Common myeloid progenitor, CD34-positive (primary cell): ENCODE data around the gene CIT.
A peak's percentile ranks its signal among the peaks of the same experiment; 100 is the strongest.

Experiments
- CTCF ChIA-PET: fragments of 350-600 bp; sonication (Branson Sonifier 250); formaldehyde crosslinking; loops from one replicate; lab custom pipeline; 2021; ENCODE audit warnings: antibody characterized with exemption; lab: Charles Lee
- POLR2A ChIA-PET: fragments of 350-600 bp; sonication (Branson Sonifier 250); formaldehyde crosslinking; loops from one replicate; lab custom pipeline; 2021; ENCODE audit warnings: antibody characterized with exemption; lab: Charles Lee
- DNase-seq, 3 donors: peaks; one replicate each; pipeline versions ENCODE4 v3.0.0 to v3.0.0-alpha.2; 2013
- H3K27ac ChIP-seq, 2 experiments: 1 replicate in 1 of 2; 2 replicates in 1 of 2; pipeline ENCODE4 v1.7.0; 2013; ENCODE audit warnings: inconsistent platforms in 2 of 2, low read length in 2 of 2, mild to moderate bottlenecking in 2 of 2, low read depth in 1 of 2, moderate library complexity in 1 of 2; ENCODE audit not compliant: severe bottlenecking in 2 of 2, insufficient read depth in 1 of 2, poor library complexity in 1 of 2
- H3K27me3 ChIP-seq, 5 experiments: replicated peaks in 2 of 5; 1 replicate in 3 of 5; 2 replicates in 2 of 5; pipeline versions ENCODE4 v1.6.1 to v1.7.0; 2013; ENCODE audit warnings: low read length in 4 of 5, mild to moderate bottlenecking in 2 of 5, moderate library complexity in 2 of 5, inconsistent platforms in 1 of 5; ENCODE audit not compliant: insufficient read depth in 5 of 5, control insufficient read depth in 4 of 5
- H3K36me3 ChIP-seq, 4 experiments: 1 replicate in 2 of 4; 2 replicates in 2 of 4; pipeline versions ENCODE4 v1.6.1 to v1.7.0; 2013; ENCODE audit warnings: low read length in 3 of 4, control low read depth in 1 of 4, mild to moderate bottlenecking in 1 of 4; ENCODE audit not compliant: control insufficient read depth in 4 of 4, insufficient read depth in 4 of 4
- H3K4me1 ChIP-seq, 4 experiments: 1 replicate in 3 of 4; 2 replicates in 1 of 4; pipeline versions ENCODE4 v1.6.1 to v1.7.1; 2013; ENCODE audit warnings: low read length in 3 of 4, mild to moderate bottlenecking in 3 of 4, control low read depth in 1 of 4, inconsistent platforms in 1 of 4, moderate library complexity in 1 of 4; ENCODE audit not compliant: control insufficient read depth in 4 of 4, insufficient read depth in 4 of 4; ENCODE audit errors: control extremely low read depth in 1 of 4
- H3K4me3 ChIP-seq, 7 experiments: 1 replicate in 4 of 7; 2 replicates in 3 of 7; pipeline versions ENCODE4 v1.5.1 to v1.7.0; 2013; ENCODE audit warnings: mild to moderate bottlenecking in 7 of 7, low read length in 6 of 7, moderate library complexity in 6 of 7, inconsistent platforms in 2 of 7, low read depth in 2 of 7, control low read depth in 1 of 7; ENCODE audit not compliant: insufficient read depth in 4 of 7, control insufficient read depth in 1 of 7; ENCODE audit errors: extremely low read depth in 1 of 7
- H3K9me3 ChIP-seq, 5 experiments: 1 replicate in 4 of 5; 2 replicates in 1 of 5; pipeline versions ENCODE4 v1.6.1 to v1.7.1; 2013; ENCODE audit warnings: low read length in 4 of 5, mild to moderate bottlenecking in 2 of 5, inconsistent platforms in 1 of 5, low read depth in 1 of 5, moderate library complexity in 1 of 5; ENCODE audit not compliant: control insufficient read depth in 4 of 5, insufficient read depth in 2 of 5; ENCODE audit errors: control extremely low read depth in 1 of 5
- WGBS: methylation state at CpG from one replicate; pipeline ENCODE4 v1.1.5; 2013; ENCODE audit not compliant: insufficient coverage; 5-methylcytosine and 5-hydroxymethylcytosine counted together

The CIT gene

GRCh38 chr12:119682639-119683252, 194.4 kb downstream of the CIT start:
- Histone ChIP-seq H3K4me1 (peaks cover 4 to 5% (median 4%) of the 10 kb centered on the region in 4 experiments), H3K4me3 (no peak overlapping the region), H3K27ac (peak overlapping the region in 1 of 2 experiments; percentile 70), H3K36me3 (peaks cover 16 to 73% (median 42%) of the 10 kb centered on the region in 4 experiments), H3K9me3 (no peaks in the 10 kb centered on the region), H3K27me3 (no peaks in the 10 kb centered on the region)
- DNase-seq, result peak in 2 of 3 donors; percentile 44 to 53
- ChIA-PET POLR2A (no interaction called here), CTCF (interaction anchor here (0.9 to 2.0 kb wide), 4 partner anchors 9 to 18 kb away, joined by 3 to 7 read pairs (median 4); no protein-coding TSS in a partner anchor)
- 43% methylated on average over 2 of the region's 3 CpGs for WGBS

GRCh38 chr12:119681728-119682638, 195.1 kb downstream of the CIT start:
- CTCF ChIA-PET, result interaction anchor here (0.9 to 2.0 kb wide), 7 partner anchors 8 to 17 kb away, joined by 3 to 7 read pairs (median 3); partner anchors contain the start of gene PRKAB1
- Histone ChIP-seq H3K27ac (peak overlapping the region in 1 of 2 experiments; percentile 70), H3K4me1 (peaks cover 4 to 5% (median 4%) of the 10 kb centered on the region in 4 experiments), H3K36me3 (peaks cover 16 to 73% (median 45%) of the 10 kb centered on the region in 4 experiments), H3K9me3 (no peaks in the 10 kb centered on the region), H3K4me3 (no peak overlapping the region), H3K27me3 (no peaks in the 10 kb centered on the region)
- POLR2A ChIA-PET, result no interaction called here
- no peak for DNase-seq
- WGBS, result 98% methylated on average over 7 of the region's 9 CpGs

GRCh38 chr12:119681111-119681510, 196.0 kb downstream of the CIT start:
- no peak overlapping the region for H3K4me3 ChIP-seq
- 96% methylated on average over 6 of the region's 8 CpGs for WGBS
- peaks cover 4 to 5% (median 4%) of the 10 kb centered on the region in 4 experiments for H3K4me1 ChIP-seq
- ChIA-PET POLR2A (no interaction called here), CTCF (interaction anchor here (0.9 to 2.0 kb wide), 6 partner anchors 8 to 19 kb away, joined by 3 to 7 read pairs (median 4); partner anchors contain the start of gene PRKAB1)
- no peaks in the 10 kb centered on the region for H3K27me3 ChIP-seq
- peaks cover 19 to 74% (median 49%) of the 10 kb centered on the region in 4 experiments for H3K36me3 ChIP-seq
- no peaks in the 10 kb centered on the region for H3K9me3 ChIP-seq
- DNase-seq, result no peak
- H3K27ac ChIP-seq, result no peak overlapping the region

GRCh38 chr12:119679490-119679889, 197.6 kb downstream of the CIT start:
- no peak for DNase-seq
- WGBS, result 92% methylated on average over 10 of the region's 10 CpGs
- H3K4me3 ChIP-seq, result no peak overlapping the region
- H3K4me1 ChIP-seq, result peaks cover 4 to 8% (median 5%) of the 10 kb centered on the region in 4 experiments
- no peaks in the 10 kb centered on the region for H3K9me3 ChIP-seq
- peaks cover 22 to 80% (median 62%) of the 10 kb centered on the region in 4 experiments for H3K36me3 ChIP-seq
- ChIA-PET POLR2A (no interaction called here), CTCF (interaction anchor here (1.2 kb wide), 1 partner anchor 14 kb away, joined by 4 read pairs; no protein-coding TSS in a partner anchor)
- H3K27ac ChIP-seq, result no peak overlapping the region
- H3K27me3 ChIP-seq, result no peaks in the 10 kb centered on the region

GRCh38 chr12:119679081-119679480, 198.0 kb downstream of the CIT start:
- no peak for DNase-seq
- Histone ChIP-seq H3K4me3 (no peak overlapping the region), H3K36me3 (peaks cover 22 to 81% (median 65%) of the 10 kb centered on the region in 4 experiments), H3K9me3 (no peaks in the 10 kb centered on the region), H3K27me3 (no peaks in the 10 kb centered on the region), H3K27ac (no peak overlapping the region), H3K4me1 (peaks cover 5 to 9% (median 7%) of the 10 kb centered on the region in 4 experiments)
- ChIA-PET POLR2A (no interaction called here), CTCF (interaction anchor here (1.2 to 1.7 kb wide), 2 partner anchors 11 to 13 kb away, joined by 4 to 5 read pairs; partner anchors contain the start of gene PRKAB1)
- 98% methylated on average over 5 of the region's 5 CpGs for WGBS

- no peak for DNase-seq
- WGBS, result 97% methylated on average over 6 of the region's 7 CpGs
- peaks cover 12 to 15% (median 12%) of the 10 kb centered on the region in 4 experiments for H3K4me1 ChIP-seq
- H3K27me3 ChIP-seq, result no peaks in the 10 kb centered on the region
- no peaks in the 10 kb centered on the region for H3K9me3 ChIP-seq
- ChIA-PET POLR2A (no interaction called here), CTCF (interaction anchor here (1.7 kb wide), 1 partner anchor 10 kb away, joined by 5 read pairs; the partner anchor contains the start of gene PRKAB1)
- H3K4me3 ChIP-seq, result no peak overlapping the region
- no peak overlapping the region for H3K27ac ChIP-seq
- H3K36me3 ChIP-seq, result peaks cover 22 to 87% (median 67%) of the 10 kb centered on the region in 4 experiments
Measured at GRCh38 chr12:119678459-119678858, 198.7 kb downstream of the CIT start.
